Stimulated activated naive CD8-positive, alpha-beta T cell treated with anti-CD3 and anti-CD28 coated beads, Interleukin-15, amount 100 ng/mL, for 72 hours (primary cell): Measurements from ENCODE around the gene WNK1.
"Not testable (repeated sequence)": the region's sequence is repeated elsewhere in the genome, so short reads cannot be mapped to it uniquely, and the experiment has no call there.

Experiments
- ATAC-seq: fragments of 150-1000 bp; cut with Tn5 transposase; 2 replicates; pipeline ENCODE4 v1.10.0; 2021; ENCODE audit warnings: mild to moderate bottlenecking, moderate library complexity
- DNase-seq, 2 donors: peaks; one replicate each; pipeline ENCODE4 v3.0.0; 2021 to 2022
- H3K27ac Mint-ChIP-seq, 2 donors: one replicate each; pipeline ENCODE4 v1.8.0; 2022; ENCODE audit warnings: mild to moderate bottlenecking in 2 of 2, mixed read lengths in 2 of 2, moderate library complexity in 2 of 2
- H3K27me3 Mint-ChIP-seq: one replicate; pipeline ENCODE4 v1.8.0; 2022; ENCODE audit warnings: mixed read lengths
- H3K4me1 Mint-ChIP-seq: one replicate; pipeline ENCODE4 v1.8.0; 2022; ENCODE audit warnings: mild to moderate bottlenecking, mixed read lengths
- H3K4me3 Mint-ChIP-seq, 2 donors: one replicate each; pipeline ENCODE4 v1.8.0; 2022; ENCODE audit warnings: mild to moderate bottlenecking in 2 of 2, mixed read lengths in 2 of 2, moderate library complexity in 1 of 2
- H3K9me3 Mint-ChIP-seq, 2 donors: one replicate each; pipeline ENCODE4 v1.8.0; 2022; ENCODE audit warnings: mixed read lengths in 2 of 2

WNK1 gene

GRCh38 chr12:817456-817855, 65.1 kb downstream of the WNK1 start:
- peaks cover 61% of the 10 kb centered on the region for H3K4me1 Mint-ChIP-seq
- H3K27me3 Mint-ChIP-seq, ATAC-seq, DNase-seq, H3K4me3 Mint-ChIP-seq, H3K9me3 Mint-ChIP-seq: not testable (repeated sequence)
- H3K27ac Mint-ChIP-seq: peak overlapping the region in 1 of 2 donors; percentile 56

GRCh38 chr12:817941-818600, 65.7 kb downstream of the WNK1 start:
- ATAC-seq: no peak
- Mint-ChIP-seq H3K9me3 (peaks cover 0 to 3% of the 10 kb centered on the region in 2 donors), H3K27me3 (no peaks in the 10 kb centered on the region)

GRCh38 chr12:818733-819132, 66.4 kb downstream of the WNK1 start:
- Mint-ChIP-seq H3K27ac (no peak overlapping the region), H3K9me3 (peaks cover 0 to 8% of the 10 kb centered on the region in 2 donors), H3K4me1 (peaks cover 62% of the 10 kb centered on the region), H3K27me3 (no peaks in the 10 kb centered on the region), H3K4me3 (no peak overlapping the region)
- ATAC-seq (no peak), DNase-seq (no peak)

More at GRCh38 chr12:817941-818600, 65.7 kb downstream of the WNK1 start:
- DNase-seq: no peak
- H3K4me1 Mint-ChIP-seq: peaks cover 62% of the 10 kb centered on the region
- peak overlapping the region in 1 of 2 donors; percentile 27 for H3K27ac Mint-ChIP-seq
- no peak overlapping the region for H3K4me3 Mint-ChIP-seq

GRCh38 chr12:820336-820735, 68.0 kb downstream of the WNK1 start:
- DNase-seq: no peak
- H3K27ac Mint-ChIP-seq: no peak overlapping the region

GRCh38 chr12:823028-823698, 70.8 kb downstream of the WNK1 start:
- peaks cover 0 to 8% of the 10 kb centered on the region in 2 donors for H3K9me3 Mint-ChIP-seq
- H3K4me3 Mint-ChIP-seq: peak overlapping the region in 1 of 2 donors; percentile 11
- H3K4me1 Mint-ChIP-seq: peaks cover 40% of the 10 kb centered on the region
- ATAC-seq (no peak), DNase-seq (no peak)
- no peaks in the 10 kb centered on the region for H3K27me3 Mint-ChIP-seq
- no peak overlapping the region for H3K27ac Mint-ChIP-seq

More at GRCh38 chr12:820336-820735, 68.0 kb downstream of the WNK1 start:
- H3K9me3 Mint-ChIP-seq: peaks cover 0 to 8% of the 10 kb centered on the region in 2 donors
- H3K4me3 Mint-ChIP-seq: no peak overlapping the region
- H3K27me3 Mint-ChIP-seq: no peaks in the 10 kb centered on the region
- peaks cover 58% of the 10 kb centered on the region for H3K4me1 Mint-ChIP-seq
- ATAC-seq: no peak

- Mint-ChIP-seq H3K4me1 (peaks cover 16% of the 10 kb centered on the region), H3K4me3 (no peak overlapping the region), H3K27me3 (no peaks in the 10 kb centered on the region), H3K27ac (no peak overlapping the region), H3K9me3 (peaks cover 0 to 8% of the 10 kb centered on the region in 2 donors)
- DNase-seq (no peak), ATAC-seq (no peak)
Observed at GRCh38 chr12:826331-826730, 74.0 kb downstream of the WNK1 start.

GRCh38 chr12:828726-829395, 76.5 kb downstream of the WNK1 start:
- DNase-seq: no peak
- no peaks in the 10 kb centered on the region for H3K9me3 Mint-ChIP-seq
- no peaks in the 10 kb centered on the region for H3K27me3 Mint-ChIP-seq
- no peak for ATAC-seq
- H3K27ac Mint-ChIP-seq: no peak overlapping the region
- H3K4me1 Mint-ChIP-seq: peaks cover 8% of the 10 kb centered on the region
- no peak overlapping the region for H3K4me3 Mint-ChIP-seq

- H3K27me3 Mint-ChIP-seq: no peaks in the 10 kb centered on the region
- H3K4me3 Mint-ChIP-seq: no peak overlapping the region
- H3K9me3 Mint-ChIP-seq: no peaks in the 10 kb centered on the region
- DNase-seq (no peak), ATAC-seq (no peak)
- H3K27ac Mint-ChIP-seq: no peak overlapping the region
- H3K4me1 Mint-ChIP-seq: peaks cover 15% of the 10 kb centered on the region
Observed at GRCh38 chr12:830111-830867, 77.9 kb downstream of the WNK1 start.

- Mint-ChIP-seq H3K4me3 (no peak overlapping the region), H3K27me3 (no peaks in the 10 kb centered on the region), H3K4me1 (peaks cover 30% of the 10 kb centered on the region), H3K27ac (no peak overlapping the region), H3K9me3 (no peaks in the 10 kb centered on the region)
- DNase-seq: no peak
- ATAC-seq: no peak
Observed at GRCh38 chr12:835754-836518, 83.6 kb downstream of the WNK1 start.

- no peaks in the 10 kb centered on the region for H3K27me3 Mint-ChIP-seq
- H3K27ac Mint-ChIP-seq: no peak overlapping the region
- no peak for ATAC-seq
Observed at GRCh38 chr12:836952-837351, 84.6 kb downstream of the WNK1 start.

GRCh38 chr12:837548-837947, 85.2 kb downstream of the WNK1 start:
- ATAC-seq: no peak
- Mint-ChIP-seq H3K9me3 (no peaks in the 10 kb centered on the region), H3K4me3 (no peak overlapping the region), H3K4me1 (peaks cover 31% of the 10 kb centered on the region), H3K27ac (no peak overlapping the region), H3K27me3 (no peaks in the 10 kb centered on the region)
- DNase-seq: no peak

More at GRCh38 chr12:836952-837351, 84.6 kb downstream of the WNK1 start:
- Mint-ChIP-seq H3K4me3 (no peak overlapping the region), H3K9me3 (no peaks in the 10 kb centered on the region), H3K4me1 (peaks cover 30% of the 10 kb centered on the region)
- no peak for DNase-seq

GRCh38 chr12:843609-844008, 91.2 kb downstream of the WNK1 start:
- Mint-ChIP-seq H3K4me1 (peaks cover 53% of the 10 kb centered on the region), H3K27ac (no peak overlapping the region), H3K27me3 (no peaks in the 10 kb centered on the region), H3K4me3 (no peak overlapping the region), H3K9me3 (no peaks in the 10 kb centered on the region)
- ATAC-seq (no peak), DNase-seq (no peak)

GRCh38 chr12:846421-846820, 94.0 kb downstream of the WNK1 start:
- H3K4me1 Mint-ChIP-seq: peaks cover 54% of the 10 kb centered on the region
- DNase-seq (no peak), ATAC-seq (no peak)
- no peak overlapping the region for H3K4me3 Mint-ChIP-seq
- no peaks in the 10 kb centered on the region for H3K27me3 Mint-ChIP-seq
- H3K9me3 Mint-ChIP-seq: no peaks in the 10 kb centered on the region
- no peak overlapping the region for H3K27ac Mint-ChIP-seq

- ATAC-seq (peak; percentile 78), DNase-seq (no peak)
- no peaks in the 10 kb centered on the region for H3K27me3 Mint-ChIP-seq
- peak overlapping the region; percentile 0 to 78 for H3K4me3 Mint-ChIP-seq
- H3K9me3 Mint-ChIP-seq: no peaks in the 10 kb centered on the region
- H3K4me1 Mint-ChIP-seq: peaks cover 48% of the 10 kb centered on the region
- peak overlapping the region; percentile 78 to 95 for H3K27ac Mint-ChIP-seq
Observed at GRCh38 chr12:848173-848865, 95.9 kb downstream of the WNK1 start.
